Panc1 (cell line): ENCODE measurements around the gene SNUPN. TPM values are rescaled to one million over a fixed set of nuclear protein-coding genes. Genes with fewer than 3 reads are reported as not detected.
A peak's percentile ranks its signal among the peaks of the same experiment; 100 is the strongest.

Experiments
- ATAC-seq: fragments of 200-7000 bp; cut with Tn5 transposase; 2 replicates; pipeline ENCODE4 v1.9.1; 2020; ENCODE audit warnings: mild to moderate bottlenecking, moderate library complexity
- BruUV-seq: library from RNA; stranded (reverse); fragments of 400-500 nt; replicated peaks from 2 replicates; lab custom pipeline; 2021; lab: Mats Ljungman, UMichigan
- CTCF ChIA-PET: fragments of 300-600 bp; sonication (Branson Sonifier 250); formaldehyde crosslinking; loops from one replicate; lab custom pipeline; 2022; ENCODE audit warnings: antibody characterized with exemption; lab: Charles Lee
- POLR2A ChIA-PET: fragments of 300-600 bp; sonication (Branson Sonifier 250); formaldehyde crosslinking; loops from one replicate; lab custom pipeline; 2022; ENCODE audit warnings: antibody characterized with exemption; lab: Charles Lee
- DNase-seq: peaks from one replicate; pipeline ENCODE4 v3.0.0-alpha.2; 2010; ENCODE audit warnings: low read depth, low spot score
- H3K27ac ChIP-seq: 2 replicates; pipeline ENCODE4 v1.5.1; 2011; ENCODE audit warnings: mild to moderate bottlenecking, low read length, inconsistent platforms
- H3K27me3 ChIP-seq: fragments of 200-500 bp; sonication (Bioruptor generic); 2 replicates; pipeline ENCODE4 v1.6.0; 2014; ENCODE audit warnings: low read length, inconsistent platforms; ENCODE audit not compliant: control insufficient read depth, insufficient read depth
- H3K36me3 ChIP-seq: fragments of 200-500 bp; sonication (Bioruptor generic); 2 replicates; pipeline ENCODE4 v1.5.1; 2014; ENCODE audit warnings: inconsistent platforms, mild to moderate bottlenecking, low read length, moderate library complexity; ENCODE audit not compliant: control insufficient read depth, insufficient read depth
- H3K4me1 ChIP-seq: 2 replicates; pipeline ENCODE4 v1.5.1; 2011; ENCODE audit warnings: inconsistent platforms, mild to moderate bottlenecking, low read length, moderate library complexity; ENCODE audit not compliant: control insufficient read depth, insufficient read depth
- H3K4me3 ChIP-seq, 2 experiments: 2 replicates each; pipeline ENCODE4 v1.5.1; 2011 to 2012; ENCODE audit warnings: low read depth in 2 of 2, low read length in 2 of 2, mild to moderate bottlenecking in 2 of 2, inconsistent platforms in 1 of 2, moderate library complexity in 1 of 2
- H3K9me3 ChIP-seq: fragments of 200-500 bp; sonication (Bioruptor generic); 2 replicates; pipeline ENCODE4 v1.5.1; 2014; ENCODE audit warnings: low read depth, mild to moderate bottlenecking, inconsistent platforms, low read length, moderate library complexity; ENCODE audit not compliant: control insufficient read depth, insufficient read depth
- POLR2AphosphoS5 ChIP-seq: IDR thresholded peaks from 2 replicates; pipeline ENCODE4 v1.6.1; 2012; ENCODE audit warnings: mild to moderate bottlenecking, low read depth, low read length, moderate library complexity
- REST ChIP-seq, 2 experiments: IDR thresholded peaks; 2 replicates each; pipeline ENCODE4 v1.6.1; 2011 to 2012; ENCODE audit warnings: low read depth in 2 of 2, control low read depth in 1 of 2, low read length in 1 of 2, mild to moderate bottlenecking in 1 of 2, moderate library complexity in 1 of 2; ENCODE audit not compliant: insufficient read depth in 1 of 2
- SIN3A ChIP-seq: IDR thresholded peaks from 2 replicates; pipeline ENCODE4 v1.6.1; 2012; ENCODE audit warnings: low read depth, mild to moderate bottlenecking, low read length, moderate library complexity, borderline replicate concordance; ENCODE audit not compliant: insufficient read depth
- TCF7L2 ChIP-seq: IDR thresholded peaks from 2 replicates; pipeline ENCODE4 v1.6.1; 2011; ENCODE audit warnings: mild to moderate bottlenecking, low read depth, low read length, inconsistent platforms
- in situ Hi-C: cut with HindIII; loops from 2 replicates; pipeline ENCODE4 v1.10.0; 2016; ENCODE audit warnings: low sequenced_read_pairs, low pct_unique_long_range_greater_than_20kb
- intact Hi-C: fragments of 100-400 bp; cut with micrococcal nuclease; formaldehyde crosslinking; loops from one replicate; pipeline ENCODE4 v1.10.0; 2022; ENCODE audit not compliant: unreplicated experiment
- total RNA-seq: library from RNA; stranded (reverse); gene quantifications from one replicate; pipeline ENCODE4 v1.2.1, GENCODE V29; 2021; ENCODE audit not compliant: unreplicated experiment
- TF ChIP-seq, protein P1 (sequence below): fragments of 450-650 bp; IDR thresholded peaks from 2 replicates; pipeline ENCODE4 v1.5.1; 2017; ENCODE audit warnings: mild to moderate bottlenecking

SNUPN gene
- total RNA-seq, 1 experiment from 2014 or later: 52.1 TPM

DNA sequence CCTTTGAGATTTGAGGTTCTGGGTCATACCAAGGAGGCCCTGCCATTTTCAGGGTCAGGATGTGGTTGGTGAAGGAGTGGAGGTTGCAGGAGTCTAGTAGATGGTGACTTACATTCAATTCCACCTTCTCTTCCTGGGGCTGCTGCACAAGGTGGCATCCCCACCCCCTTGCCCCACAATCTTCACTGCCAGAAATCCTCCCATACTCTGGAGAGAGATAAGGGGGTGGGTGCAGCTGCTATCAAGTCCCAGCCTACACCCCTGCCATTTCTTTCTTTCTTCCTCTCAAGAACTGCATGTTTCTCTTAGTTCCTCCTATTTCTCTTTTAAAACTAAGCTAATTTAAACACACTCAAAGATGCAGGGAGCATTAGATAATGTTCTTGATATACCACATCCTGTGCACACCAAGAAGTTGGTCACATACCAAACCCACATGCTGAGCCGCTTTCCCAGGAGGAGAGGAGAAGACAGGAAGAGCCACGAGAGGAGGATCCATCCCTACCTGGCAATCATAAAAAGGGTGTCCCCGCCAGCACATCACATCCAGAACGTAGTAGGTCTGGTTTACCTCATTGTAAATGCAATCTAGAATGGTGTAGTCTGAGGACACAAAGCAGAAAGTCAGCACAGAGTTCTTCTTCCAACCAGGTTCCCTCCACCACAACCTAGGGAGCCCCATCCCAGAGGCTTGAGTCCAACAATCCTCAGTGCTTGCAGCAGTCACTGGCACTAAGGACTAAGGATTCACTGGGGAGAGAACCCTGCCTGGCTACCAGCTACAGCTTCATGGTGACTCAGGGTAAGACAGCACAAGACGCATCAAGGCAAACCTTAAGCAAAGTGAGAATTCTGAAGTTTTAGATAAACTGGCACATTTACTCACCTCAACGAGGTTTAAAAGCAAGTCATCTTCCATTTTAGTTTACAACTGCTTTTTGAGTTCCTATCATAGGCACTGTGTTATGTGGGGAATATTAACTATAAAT lies 18.5 kb downstream of the SNUPN start:
- H3K36me3 ChIP-seq: peaks cover 9% of the 10 kb centered on the region
- CTCF ChIA-PET: no interaction called here

DNA sequence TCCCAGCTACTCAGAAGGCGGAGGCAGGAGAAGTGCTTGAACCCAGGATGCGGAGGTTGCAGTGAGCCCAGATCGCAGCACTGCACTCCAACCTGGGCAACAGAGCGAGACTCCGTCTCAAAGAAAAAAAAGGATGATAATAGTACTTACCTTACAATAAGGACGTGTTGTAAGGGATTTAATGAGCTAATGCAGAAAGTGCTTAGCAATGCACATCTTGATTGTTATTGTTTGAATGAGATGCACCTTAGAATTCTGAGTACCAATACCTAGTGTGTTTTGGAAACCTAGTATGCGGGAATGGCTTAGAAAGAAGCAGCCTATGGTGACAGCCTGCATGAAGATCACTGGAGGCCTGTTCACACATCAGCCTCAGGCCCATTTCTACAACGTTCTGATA lies 19.5 kb downstream of the SNUPN start:
- ATAC-seq (no peak), DNase-seq (no peak)
- no peak for TF ChIP-seq POLR2AphosphoS5
- TF ChIP-seq REST (IDR thresholded peaks at IDR 0.05; ENCODE audit: insufficient read depth in 1 of 2, low read depth in 2 of 2, low read length in 1 of 2): no peak
- TF ChIP-seq, protein P1, sequence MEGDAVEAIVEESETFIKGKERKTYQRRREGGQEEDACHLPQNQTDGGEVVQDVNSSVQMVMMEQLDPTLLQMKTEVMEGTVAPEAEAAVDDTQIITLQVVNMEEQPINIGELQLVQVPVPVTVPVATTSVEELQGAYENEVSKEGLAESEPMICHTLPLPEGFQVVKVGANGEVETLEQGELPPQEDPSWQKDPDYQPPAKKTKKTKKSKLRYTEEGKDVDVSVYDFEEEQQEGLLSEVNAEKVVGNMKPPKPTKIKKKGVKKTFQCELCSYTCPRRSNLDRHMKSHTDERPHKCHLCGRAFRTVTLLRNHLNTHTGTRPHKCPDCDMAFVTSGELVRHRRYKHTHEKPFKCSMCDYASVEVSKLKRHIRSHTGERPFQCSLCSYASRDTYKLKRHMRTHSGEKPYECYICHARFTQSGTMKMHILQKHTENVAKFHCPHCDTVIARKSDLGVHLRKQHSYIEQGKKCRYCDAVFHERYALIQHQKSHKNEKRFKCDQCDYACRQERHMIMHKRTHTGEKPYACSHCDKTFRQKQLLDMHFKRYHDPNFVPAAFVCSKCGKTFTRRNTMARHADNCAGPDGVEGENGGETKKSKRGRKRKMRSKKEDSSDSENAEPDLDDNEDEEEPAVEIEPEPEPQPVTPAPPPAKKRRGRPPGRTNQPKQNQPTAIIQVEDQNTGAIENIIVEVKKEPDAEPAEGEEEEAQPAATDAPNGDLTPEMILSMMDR: no peak
- no peak for TF ChIP-seq SIN3A
- no peak for TF ChIP-seq TCF7L2
- Histone ChIP-seq H3K36me3 (peaks cover 9% of the 10 kb centered on the region), H3K4me3 (no peak overlapping the region), H3K9me3 (no peaks in the 10 kb centered on the region), H3K4me1 (no peaks in the 10 kb centered on the region), H3K27me3 (no peaks in the 10 kb centered on the region), H3K27ac (no peak overlapping the region)
- ChIA-PET POLR2A (no interaction called here), CTCF (no interaction called here)
- intact Hi-C loops: no loop called here
- BruUV-seq: no TSS peak
- in situ Hi-C loops: no loop called here

More for the DNA sequence above, 18.5 kb downstream of the SNUPN start:
- BruUV-seq: TSS peak; percentile 70
- TF ChIP-seq REST (IDR thresholded peaks at IDR 0.05; ENCODE audit: insufficient read depth in 1 of 2, low read depth in 2 of 2, low read length in 1 of 2): no peak
- Histone ChIP-seq H3K4me3 (no peak overlapping the region), H3K27me3 (no peaks in the 10 kb centered on the region), H3K4me1 (no peaks in the 10 kb centered on the region), H3K27ac (no peak overlapping the region), H3K9me3 (no peaks in the 10 kb centered on the region)
- POLR2A ChIA-PET: no interaction called here
- ATAC-seq (no peak), DNase-seq (no peak)
- in situ Hi-C loops: no loop called here
- intact Hi-C loops: no loop called here
